ENCODE measurements around the gene MLH1.

GRCh38 chr3:37029111-37029510 is 35.8 kb downstream of the MLH1 start:
- TF ChIP-seq CTCF (IDR thresholded peaks at IDR 0.05; ENCODE audit: low read length) = no peak
- no peak for TF ChIP-seq EZH2 (IDR thresholded peaks at IDR 0.05; ENCODE audit: borderline replicate concordance, low read length)
